Measurements from ENCODE around the gene NAGS.
A peak's percentile ranks its signal among the peaks of the same experiment; 100 is the strongest.
"Not testable (repeated sequence)": the region's sequence is repeated elsewhere in the genome, so short reads cannot be mapped to it uniquely, and the experiment has no call there.

NAGS gene

DNA sequence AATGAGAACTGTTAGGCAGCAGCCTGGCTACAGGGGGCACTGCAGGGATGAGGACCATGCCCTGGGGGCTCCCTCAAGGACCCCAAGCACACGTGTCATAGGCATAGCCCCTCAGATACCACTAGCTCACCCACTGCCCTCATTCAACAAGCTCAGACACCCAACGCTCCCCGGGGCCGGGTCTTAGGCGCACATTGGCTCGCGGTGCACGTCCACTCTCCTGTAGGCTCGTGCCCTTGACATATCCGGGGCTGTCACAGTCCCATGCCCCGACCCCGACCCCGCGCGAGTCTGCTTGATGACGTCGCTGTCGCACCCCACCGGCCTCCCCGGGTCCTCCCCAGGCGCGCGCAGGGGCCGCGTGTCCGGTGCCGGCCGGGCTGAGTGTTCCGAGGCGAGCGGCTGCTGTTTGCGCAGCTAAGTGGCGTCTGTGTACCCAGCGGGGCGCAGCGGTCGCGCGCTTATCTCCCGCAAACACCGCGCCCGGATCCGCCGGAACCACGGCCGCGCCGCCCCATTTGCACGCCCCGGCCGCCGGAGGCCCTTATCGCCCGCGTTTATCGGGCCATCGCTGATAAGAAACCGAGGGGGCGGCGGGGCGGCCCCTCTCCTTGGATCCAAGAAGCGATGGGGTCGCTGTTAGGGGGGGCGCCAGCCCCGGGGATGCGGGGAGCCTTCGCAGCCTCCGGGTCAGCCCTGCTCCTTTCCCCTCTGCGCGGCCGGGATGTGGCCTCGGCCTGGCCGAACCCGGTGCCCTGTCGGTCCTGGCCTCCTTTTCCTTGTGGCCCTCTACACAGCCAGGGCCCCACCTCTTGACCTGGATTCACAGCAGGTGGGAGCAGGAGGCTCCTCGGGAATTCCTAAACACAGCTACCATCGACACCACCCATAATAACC is 20.7 kb upstream of the NAGS start:
- DNase-seq (ENCODE audit: low read depth): no peak

DNA sequence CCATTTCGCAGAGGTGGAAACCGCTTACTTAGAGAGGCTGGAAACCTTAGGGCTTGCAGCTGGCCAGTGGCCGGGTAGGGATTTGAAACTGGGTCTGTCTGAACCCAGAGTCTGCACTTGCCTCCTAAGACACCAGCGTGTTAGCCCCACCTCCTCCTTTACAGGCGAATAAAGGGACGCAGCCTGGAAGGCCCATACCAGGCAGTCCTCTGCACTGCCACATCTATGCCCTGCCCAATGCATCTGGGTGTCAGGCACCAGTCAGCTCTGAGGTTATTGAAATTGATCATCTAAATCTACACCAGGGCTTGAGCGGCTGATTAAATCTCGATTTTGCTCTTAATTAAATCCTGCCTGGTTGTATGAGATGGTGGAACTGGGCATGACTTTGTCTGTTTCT is 19.9 kb upstream of the NAGS start:
- no peak for DNase-seq (ENCODE audit: low read depth)

DNA sequence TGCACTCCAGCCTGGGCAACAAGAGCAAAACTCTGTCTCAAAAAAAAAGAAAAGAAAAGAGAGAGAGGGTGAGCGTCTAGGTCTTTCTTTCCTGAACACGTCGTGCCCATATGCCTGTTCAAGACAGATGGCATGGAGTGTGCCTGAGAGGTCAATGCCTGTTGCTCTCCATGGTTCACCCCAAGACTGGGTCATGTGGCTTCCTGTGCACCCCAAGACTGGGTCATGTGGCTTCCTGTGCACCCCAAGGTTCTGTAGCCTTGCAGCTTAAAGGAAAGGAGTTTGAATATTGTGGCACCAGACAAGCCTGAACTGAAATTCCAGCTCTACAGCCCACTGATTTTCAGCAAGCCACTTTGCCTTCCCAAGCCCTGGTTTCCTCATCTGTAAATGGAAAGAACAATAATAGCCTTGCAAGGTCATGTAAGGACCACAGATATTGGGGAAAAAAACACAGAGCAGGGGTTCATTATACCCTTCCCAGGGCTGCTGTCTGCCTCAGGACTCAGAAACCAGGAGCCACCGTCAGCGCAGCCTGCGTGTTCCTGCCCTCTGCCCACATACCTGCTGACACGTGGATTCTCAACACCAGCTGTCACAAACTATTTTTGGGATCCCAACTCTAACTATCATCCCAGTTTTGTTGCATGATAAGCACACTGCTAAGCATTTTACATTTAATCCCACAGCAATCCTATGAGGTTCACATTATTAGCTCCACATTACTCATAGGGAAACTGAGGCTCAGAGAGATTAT is 18.0 kb upstream of the NAGS start:
- no peak for DNase-seq (ENCODE audit: low read depth)

DNA sequence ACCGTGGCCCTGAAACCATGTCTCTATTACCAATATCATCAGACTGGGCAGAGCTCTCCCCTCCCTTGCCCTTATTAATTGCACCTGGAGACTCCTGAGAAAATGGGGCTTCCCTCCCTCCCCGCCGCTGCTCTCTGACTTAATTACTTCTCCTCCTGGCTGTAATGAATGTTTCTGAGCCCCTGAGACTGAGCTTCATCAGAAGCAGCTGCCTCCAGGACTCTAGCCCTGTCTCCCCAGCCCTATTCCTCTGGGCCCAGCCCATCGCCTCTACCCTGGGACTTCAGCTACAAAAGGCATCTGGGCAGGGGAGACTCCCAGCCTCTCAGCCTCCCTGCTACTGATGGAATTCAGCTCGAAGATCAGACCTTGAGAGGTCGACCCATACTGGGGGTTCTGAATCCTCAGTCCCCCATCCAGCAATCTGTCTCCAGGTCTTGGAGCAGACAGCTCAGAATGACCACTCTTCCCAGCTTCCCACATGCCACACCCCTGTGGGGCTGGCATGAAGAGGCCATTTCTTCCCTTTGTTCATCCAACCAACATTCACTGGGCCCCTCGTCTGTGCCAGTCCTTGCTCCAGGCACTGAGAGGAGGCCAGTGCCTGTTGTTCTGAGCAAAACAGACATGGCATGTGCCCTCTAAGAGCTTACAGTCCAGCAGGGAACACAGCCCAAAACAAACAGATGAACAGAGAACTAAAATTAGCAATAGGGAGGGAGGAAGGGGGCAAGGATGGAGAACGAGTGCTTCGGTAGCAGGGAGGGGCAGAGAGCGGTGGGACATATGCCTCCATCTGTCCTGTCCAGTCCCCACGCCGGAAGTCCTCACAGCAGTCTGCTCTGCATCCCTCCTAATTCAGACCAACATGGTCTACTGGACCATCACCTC is 17.0 kb upstream of the NAGS start:
- DNase-seq (ENCODE audit: low read depth): no peak

DNA sequence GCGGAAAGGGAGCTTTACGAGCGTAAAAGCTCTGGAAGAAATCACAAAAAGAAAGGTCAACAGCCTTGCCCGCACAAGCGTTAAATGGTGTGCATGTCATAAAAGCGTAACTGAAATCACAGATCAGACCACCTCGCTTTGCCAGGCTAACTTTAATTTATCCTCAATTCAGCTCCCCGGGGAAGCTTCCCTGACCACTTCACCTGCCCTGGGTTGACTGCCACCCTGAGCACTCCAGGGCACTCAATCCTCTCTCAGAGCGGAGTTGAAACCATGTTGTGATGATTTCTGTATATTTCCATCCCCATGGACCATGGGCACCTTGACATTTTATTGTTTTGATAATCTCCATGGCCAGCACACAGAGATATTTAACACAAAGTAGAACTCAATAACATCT is 16.1 kb upstream of the NAGS start:
- DNase-seq (ENCODE audit: low read depth): no peak

DNA sequence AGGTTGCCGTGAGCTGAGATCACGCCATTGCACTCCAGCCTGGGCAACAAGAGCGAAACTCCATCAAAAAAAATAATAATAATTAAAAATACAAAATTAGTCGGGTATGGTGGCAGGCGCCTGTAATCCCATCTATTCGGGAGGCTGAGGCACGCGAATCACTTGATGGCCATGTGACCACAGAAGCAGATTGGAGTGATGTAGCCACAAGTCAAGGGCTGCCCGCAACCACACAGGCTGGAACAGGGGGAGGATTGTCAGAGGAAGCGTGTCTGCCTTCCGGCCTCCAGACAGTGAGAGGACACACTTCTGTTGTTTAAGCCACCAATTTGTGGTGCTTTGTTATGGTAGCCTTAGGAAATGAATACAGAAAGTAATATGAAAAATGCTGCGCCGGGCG is 11.8 kb upstream of the NAGS start:
- DNase-seq (ENCODE audit: low read depth): no peak

DNA sequence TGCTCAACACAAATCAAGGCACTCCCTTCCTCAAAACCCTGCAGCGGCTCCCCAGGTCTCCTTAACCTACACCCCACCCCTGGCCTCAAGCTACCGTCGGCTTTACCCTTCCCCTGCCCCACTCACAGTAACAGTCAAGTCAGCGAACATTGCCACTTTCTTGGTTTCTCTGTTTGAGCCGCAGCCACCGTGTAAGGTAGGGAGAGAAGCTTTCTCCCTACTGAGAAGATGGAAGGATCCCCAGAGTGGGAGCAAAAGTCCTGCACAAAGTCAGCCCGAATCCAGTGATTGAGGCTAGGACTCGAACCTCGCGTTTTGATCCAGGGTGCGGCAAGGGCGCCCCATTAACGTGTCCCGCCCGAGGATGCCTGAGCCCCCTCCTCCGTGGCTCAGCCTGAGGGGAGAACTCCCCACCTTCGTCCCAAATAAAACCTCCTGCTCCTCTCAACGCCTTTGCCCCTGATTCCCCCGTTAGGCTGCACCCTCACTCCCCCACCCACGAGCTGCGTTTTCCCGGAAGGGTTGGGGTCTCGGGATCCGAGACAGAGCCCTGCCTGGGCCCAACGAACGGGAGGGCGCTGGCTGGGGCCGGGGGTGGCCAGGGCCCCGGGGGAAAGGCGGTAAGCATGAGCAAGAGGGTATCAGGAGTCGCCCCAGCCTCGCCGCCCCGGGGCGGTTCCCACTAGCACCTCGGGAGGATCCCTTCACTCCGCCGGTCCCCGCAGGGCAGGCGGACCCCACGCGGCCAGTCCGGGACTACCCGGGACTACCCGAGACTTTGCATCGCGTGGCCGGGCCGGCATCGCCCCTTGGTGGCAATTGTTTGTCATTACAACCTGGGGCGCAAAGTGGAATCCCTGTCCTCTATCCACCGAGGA is 9.9 kb upstream of the NAGS start:
- DNase-seq (ENCODE audit: low read depth): peak; percentile 63

DNA sequence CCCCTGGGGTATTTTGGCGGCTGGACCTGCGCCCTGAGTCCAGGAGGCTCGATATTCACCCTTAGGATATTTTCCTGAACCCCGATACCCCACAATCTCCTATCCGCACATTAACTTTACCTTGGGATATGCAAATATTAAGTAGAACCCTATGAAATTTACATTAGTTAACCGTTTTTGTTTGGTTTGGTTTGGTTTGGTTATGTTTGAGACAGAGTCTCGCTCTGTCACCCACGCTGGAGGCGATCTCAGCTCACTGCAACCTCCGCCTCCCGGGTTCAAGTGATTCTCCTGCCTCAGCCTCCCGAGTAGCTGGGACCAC is 9.3 kb upstream of the NAGS start:
- DNase-seq (ENCODE audit: low read depth): no peak

DNA sequence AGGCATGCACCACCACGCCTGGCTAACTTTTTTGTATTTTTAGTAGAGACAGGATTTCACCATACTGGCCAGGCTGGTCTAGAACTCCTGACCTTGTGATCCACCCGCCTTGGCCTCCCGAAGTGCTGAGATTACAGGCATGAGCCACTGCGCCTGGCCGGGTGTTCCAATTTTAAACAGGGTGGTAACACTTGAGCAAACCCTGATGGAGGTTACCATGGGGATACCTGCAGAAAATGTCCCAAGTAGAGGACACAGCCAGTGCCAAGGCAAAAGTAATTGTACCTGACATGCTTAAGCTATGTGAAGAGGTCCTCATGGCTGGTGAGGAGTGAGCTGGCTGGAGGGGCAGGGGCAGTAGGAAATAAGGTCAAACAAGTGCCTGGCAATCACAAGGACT is 7.2 kb upstream of the NAGS start:
- not testable (repeated sequence) for DNase-seq (ENCODE audit: low read depth)

DNA sequence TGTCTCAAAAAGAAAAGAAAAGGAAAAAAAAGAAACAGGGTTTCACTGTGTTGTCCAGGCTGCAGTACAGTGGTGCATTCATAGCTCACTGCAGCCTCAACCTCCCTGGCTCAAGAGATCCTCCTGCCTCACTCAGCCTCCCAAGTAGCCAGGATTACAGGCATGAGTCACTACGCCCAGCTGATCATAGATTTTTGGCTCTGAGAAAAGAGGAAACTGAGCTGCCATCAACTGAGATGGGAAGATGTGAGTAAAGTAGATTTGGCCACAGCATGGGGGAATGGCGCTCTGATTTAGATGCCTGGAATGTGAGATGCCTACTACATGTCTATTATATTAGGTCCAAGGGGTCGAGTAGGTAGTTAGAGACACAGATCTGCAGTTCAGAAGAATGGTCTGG is 5.9 kb upstream of the NAGS start:
- no peak for DNase-seq (ENCODE audit: low read depth)

DNA sequence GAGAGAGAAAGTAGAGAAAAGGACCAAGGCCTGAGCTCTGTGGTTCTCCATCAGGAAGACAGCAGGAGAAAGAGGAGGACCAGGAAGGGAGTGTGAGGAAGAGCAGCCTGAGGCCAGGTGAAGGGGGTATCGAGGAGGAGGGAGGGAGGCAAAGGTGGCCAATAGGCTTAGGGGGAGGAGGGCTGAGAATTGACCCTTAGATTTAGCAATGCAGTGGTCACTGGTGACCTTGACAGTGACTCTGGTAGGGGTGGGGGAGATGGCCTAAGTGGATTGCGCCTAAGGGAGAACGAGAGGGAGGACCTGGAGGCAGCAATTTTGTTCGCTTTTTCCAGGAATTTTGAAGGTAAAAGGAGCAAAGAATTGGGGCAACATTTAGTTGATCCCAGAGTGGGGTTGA is 5.4 kb upstream of the NAGS start:
- DNase-seq (ENCODE audit: low read depth): no peak

DNA sequence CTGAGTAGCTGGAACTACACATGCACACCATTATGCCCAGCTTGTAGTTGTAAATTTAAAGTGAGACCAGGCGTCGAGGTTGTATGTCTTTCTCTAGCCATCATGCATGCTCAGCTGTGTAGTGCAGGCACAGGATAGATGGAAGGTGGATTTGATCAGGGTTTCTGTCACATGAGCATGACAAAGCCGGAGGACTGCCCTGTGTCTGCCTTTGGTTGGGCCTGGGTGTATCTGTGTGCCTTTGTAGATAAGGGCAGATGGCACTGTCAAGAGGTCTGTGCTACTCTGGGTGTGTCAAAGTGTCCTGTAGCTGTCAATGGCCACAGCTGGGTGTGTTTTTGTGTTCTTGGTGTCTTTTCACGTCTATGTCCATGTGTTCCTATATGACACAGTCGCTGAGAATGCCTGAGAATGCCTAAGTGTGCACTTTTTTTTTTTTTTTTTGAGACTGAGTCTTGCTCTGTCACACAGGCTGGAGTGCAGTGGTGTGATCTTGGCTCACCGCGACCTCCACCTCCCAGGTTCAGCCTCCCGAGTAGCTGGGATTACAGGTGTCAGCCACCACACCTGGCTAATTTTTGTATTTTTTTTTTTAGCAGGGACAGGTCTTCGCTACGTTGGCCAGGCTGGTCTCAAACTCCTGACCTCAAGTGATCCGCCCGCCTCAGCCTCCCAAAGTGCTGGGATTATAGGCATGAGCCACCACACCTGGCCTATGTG is 4.1 kb upstream of the NAGS start:
- DNase-seq (ENCODE audit: low read depth): no peak

DNA sequence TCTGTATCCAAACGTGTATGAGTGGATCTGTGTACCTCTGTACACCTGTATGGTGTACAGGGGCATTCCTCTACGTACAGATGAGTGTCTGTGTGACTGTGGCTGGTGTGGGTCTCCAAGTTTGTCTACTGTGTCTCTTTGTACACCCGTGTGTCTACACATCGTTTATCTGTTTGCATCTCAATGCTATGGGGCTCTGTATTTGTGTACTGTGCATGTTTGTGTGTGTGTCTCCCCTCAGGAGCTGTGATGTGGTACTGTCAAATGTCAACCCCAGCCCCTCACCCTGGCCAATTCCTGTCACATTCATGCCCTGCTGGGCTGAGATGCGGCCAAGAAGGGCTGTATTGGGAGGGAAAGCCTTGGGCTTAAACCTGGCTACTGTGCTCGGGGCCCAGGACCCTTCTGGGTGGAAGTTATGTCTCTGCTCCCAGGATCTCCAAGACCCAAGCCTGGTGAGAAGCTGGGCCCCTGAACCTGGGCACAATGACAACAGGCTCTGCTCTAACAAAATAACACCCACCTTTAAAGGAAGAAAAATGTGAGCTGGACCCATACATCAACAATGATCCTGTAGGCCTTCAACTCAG is 3.5 kb upstream of the NAGS start:
- DNase-seq (ENCODE audit: low read depth): no peak

DNA sequence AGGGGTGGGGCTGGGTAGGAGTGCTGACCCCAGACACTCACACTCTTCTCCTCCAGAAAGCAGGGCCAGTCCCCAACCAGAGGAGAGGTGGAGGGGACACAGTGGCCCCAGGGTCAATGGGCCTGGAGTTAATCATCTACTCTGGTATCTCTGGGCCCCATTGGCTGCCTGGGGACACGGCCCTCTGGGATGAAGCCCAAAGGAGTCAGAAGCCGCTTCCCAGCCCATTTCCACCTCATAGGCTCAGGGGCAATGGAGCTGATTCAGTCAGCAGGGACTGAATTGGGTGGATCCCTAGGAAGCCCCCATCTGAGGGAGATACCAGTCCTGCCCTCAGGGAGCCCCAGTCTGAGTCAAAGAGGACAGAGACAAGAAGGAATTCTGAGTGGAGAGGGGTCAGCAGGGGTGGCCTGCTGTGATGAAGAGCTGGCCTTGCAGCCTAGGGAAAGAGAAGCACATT is 2.9 kb upstream of the NAGS start:
- no peak for DNase-seq (ENCODE audit: low read depth)

DNA sequence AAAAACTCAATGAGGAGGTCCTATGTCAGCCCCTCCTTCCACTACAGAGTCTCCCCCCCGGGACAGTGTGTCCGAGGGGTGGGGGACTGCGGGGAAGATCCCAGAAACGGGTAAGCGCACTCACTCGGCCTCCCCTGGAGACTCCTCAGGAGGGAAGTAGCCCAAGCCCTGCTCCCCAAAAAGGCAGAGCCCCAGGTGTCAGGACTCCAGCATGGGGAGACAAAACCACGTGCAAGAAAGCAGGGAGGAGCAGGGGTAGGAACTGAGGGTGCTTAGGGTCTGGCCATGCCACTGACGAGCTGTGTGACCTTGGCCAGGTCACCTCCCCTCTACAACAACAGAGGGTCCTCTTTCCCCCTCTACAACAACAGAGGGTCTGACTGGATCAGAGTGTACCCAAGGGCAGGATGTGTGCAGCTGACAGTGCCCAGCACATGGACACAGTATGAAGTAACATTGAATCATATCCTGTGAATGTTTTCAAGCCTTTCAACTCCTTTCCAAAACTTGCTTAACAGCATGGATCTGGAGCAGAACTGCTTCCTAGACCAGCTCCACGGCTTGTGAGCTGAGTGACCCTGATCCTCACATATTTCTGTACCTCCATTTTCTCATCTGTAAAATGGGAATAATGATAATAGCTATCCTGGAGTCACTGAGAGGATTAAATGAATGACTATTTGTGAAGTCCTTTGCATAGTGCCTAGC is 2.1 kb upstream of the NAGS start:
- DNase-seq (ENCODE audit: low read depth): no peak

DNA sequence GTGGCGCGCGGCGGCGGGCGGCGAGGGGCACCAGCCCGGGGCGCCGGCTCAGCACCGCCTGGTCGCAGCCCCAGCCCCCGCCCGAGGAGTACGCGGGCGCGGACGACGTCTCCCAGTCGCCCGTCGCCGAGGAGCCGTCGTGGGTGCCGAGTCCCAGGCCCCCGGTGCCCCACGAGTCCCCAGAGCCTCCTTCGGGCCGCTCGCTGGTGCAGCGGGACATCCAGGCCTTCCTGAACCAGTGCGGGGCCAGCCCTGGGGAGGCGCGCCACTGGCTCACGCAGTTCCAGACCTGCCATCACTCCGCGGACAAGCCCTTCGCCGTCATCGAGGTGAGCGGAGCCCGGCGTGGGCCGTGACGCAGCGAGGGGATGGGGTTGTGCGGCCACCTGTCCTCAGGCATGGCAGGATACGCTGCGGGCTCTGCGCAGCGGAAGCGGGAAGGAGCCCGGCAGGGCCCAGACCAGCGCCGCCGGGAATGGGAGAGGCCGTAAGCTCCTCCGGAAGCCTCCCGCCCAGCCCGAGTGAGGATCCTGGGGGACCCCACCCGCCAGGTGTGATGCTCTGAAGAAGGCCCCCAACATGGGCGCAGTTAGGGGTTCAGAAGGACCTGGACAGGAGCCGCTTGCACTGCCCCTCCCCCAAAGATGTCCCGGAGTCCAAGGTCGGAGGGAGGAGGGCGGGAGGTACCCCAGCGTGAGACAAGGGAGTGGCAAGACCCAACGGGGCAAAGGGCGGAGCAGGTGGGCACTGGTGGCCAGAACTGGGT is 522 bp downstream of the NAGS start:
- no peak for DNase-seq (ENCODE audit: low read depth)

DNA sequence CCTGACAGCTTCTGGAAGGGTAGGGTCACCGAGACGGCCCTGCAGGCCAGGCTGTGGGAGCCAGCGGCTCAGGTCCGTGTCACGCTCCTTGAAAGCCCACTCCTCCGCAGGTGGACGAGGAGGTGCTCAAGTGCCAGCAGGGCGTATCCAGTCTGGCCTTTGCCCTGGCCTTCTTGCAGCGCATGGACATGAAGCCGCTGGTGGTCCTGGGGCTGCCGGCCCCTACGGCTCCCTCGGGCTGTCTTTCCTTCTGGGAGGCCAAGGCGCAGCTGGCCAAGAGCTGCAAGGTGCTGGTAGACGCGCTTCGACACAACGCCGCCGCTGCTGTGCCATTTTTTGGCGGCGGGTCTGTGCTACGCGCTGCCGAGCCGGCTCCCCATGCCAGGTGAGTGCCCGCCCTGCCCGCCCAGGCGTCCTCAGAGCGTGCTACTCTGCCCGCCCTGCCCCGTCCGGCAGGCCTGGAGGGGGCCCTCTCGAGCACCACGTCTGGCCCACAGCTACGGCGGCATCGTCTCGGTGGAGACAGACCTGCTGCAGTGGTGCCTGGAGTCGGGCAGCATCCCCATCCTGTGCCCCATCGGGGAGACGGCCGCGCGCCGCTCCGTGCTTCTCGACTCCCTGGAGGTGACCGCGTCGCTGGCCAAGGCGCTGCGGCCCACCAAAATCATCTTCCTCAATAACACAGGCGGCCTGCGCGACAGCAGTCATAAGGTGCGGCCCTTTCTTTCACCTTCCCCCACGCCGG is 1.3 kb downstream of the NAGS start:
- no peak for DNase-seq (ENCODE audit: low read depth)

DNA sequence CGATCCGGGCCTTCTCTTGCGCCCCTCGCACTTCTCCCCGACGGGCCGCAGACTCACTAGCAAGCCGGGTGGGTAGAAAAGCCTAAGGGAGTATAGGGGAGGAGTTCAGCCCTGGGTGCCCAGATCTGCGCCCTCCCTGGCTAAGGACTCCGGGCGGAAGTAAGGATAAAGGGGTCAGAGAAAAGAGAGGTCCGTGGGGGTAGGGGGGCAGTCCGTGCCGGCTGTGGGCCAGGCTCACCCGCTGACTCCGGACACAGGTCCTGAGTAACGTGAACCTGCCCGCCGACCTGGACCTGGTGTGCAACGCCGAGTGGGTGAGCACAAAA is 1.8 kb downstream of the NAGS start:
- no peak for DNase-seq (ENCODE audit: low read depth)
